ENCODE data around the gene TBX4.
"Not testable (repeated sequence)": the region's sequence is repeated elsewhere in the genome, so short reads cannot be mapped to it uniquely, and the experiment has no call there.

DNA sequence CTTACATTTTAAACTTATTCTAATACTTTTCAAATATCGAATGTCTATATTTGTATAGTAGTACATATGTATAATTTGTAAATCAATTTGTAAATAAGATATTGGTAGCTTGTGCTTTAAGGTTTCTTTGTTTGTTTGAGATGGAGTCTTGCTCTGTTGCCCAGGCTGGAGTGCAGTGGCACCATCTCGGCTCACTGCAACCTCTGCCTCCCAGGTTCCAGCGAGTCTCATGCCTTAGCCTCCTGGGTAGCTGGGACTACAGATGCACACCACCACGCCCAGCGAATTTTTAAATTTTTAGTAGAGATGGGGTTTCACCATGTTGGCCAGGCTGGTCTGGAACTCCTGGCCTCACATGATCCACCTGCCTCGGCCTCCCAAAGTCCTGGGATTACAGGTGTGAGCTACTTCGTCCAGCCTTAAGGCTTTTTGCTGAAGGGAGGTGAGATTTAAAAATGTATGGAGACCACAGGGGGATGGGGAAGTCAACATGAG is 41.7 kb downstream of the TBX4 start:
- not testable (repeated sequence) for TF ChIP-seq BHLHE40 (IDR thresholded peaks at IDR 0.05; ENCODE audit: low read length); GZF1 (CRISPR knock-in tag; IDR thresholded peaks at IDR 0.05); ZNF703 (CRISPR knock-in tag; IDR thresholded peaks at IDR 0.05; ENCODE audit: borderline replicate concordance); ZNF570 (CRISPR knock-in tag; IDR thresholded peaks at IDR 0.05; ENCODE audit: borderline replicate concordance); SYNCRIP (IDR thresholded peaks at IDR 0.05; ENCODE audit: insufficient read depth, low read depth, low read length); MAZ (IDR thresholded peaks at IDR 0.05; ENCODE audit: borderline replicate concordance, low read depth, low read length); MAZ (CRISPR knock-in tag; IDR thresholded peaks at IDR 0.05; ENCODE audit: low read depth)
- TF ChIP-seq, protein P1, sequence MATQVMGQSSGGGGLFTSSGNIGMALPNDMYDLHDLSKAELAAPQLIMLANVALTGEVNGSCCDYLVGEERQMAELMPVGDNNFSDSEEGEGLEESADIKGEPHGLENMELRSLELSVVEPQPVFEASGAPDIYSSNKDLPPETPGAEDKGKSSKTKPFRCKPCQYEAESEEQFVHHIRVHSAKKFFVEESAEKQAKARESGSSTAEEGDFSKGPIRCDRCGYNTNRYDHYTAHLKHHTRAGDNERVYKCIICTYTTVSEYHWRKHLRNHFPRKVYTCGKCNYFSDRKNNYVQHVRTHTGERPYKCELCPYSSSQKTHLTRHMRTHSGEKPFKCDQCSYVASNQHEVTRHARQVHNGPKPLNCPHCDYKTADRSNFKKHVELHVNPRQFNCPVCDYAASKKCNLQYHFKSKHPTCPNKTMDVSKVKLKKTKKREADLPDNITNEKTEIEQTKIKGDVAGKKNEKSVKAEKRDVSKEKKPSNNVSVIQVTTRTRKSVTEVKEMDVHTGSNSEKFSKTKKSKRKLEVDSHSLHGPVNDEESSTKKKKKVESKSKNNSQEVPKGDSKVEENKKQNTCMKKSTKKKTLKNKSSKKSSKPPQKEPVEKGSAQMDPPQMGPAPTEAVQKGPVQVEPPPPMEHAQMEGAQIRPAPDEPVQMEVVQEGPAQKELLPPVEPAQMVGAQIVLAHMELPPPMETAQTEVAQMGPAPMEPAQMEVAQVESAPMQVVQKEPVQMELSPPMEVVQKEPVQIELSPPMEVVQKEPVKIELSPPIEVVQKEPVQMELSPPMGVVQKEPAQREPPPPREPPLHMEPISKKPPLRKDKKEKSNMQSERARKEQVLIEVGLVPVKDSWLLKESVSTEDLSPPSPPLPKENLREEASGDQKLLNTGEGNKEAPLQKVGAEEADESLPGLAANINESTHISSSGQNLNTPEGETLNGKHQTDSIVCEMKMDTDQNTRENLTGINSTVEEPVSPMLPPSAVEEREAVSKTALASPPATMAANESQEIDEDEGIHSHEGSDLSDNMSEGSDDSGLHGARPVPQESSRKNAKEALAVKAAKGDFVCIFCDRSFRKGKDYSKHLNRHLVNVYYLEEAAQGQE (IDR thresholded peaks at IDR 0.05; ENCODE audit: borderline replicate concordance in 1 of 2, low read depth in 1 of 2, low read length in 2 of 2), result not testable (repeated sequence)
- TF ChIP-seq, protein P2, sequence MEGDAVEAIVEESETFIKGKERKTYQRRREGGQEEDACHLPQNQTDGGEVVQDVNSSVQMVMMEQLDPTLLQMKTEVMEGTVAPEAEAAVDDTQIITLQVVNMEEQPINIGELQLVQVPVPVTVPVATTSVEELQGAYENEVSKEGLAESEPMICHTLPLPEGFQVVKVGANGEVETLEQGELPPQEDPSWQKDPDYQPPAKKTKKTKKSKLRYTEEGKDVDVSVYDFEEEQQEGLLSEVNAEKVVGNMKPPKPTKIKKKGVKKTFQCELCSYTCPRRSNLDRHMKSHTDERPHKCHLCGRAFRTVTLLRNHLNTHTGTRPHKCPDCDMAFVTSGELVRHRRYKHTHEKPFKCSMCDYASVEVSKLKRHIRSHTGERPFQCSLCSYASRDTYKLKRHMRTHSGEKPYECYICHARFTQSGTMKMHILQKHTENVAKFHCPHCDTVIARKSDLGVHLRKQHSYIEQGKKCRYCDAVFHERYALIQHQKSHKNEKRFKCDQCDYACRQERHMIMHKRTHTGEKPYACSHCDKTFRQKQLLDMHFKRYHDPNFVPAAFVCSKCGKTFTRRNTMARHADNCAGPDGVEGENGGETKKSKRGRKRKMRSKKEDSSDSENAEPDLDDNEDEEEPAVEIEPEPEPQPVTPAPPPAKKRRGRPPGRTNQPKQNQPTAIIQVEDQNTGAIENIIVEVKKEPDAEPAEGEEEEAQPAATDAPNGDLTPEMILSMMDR (CRISPR knock-in tag; IDR thresholded peaks at IDR 0.05), result not testable (repeated sequence)
- TF ChIP-seq, protein P3, sequence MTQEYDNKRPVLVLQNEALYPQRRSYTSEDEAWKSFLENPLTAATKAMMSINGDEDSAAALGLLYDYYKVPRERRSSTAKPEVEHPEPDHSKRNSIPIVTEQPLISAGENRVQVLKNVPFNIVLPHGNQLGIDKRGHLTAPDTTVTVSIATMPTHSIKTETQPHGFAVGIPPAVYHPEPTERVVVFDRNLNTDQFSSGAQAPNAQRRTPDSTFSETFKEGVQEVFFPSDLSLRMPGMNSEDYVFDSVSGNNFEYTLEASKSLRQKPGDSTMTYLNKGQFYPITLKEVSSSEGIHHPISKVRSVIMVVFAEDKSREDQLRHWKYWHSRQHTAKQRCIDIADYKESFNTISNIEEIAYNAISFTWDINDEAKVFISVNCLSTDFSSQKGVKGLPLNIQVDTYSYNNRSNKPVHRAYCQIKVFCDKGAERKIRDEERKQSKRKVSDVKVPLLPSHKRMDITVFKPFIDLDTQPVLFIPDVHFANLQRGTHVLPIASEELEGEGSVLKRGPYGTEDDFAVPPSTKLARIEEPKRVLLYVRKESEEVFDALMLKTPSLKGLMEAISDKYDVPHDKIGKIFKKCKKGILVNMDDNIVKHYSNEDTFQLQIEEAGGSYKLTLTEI (CRISPR knock-in tag; conservative IDR thresholded peaks at IDR 0.05), result not testable (repeated sequence)
- TF ChIP-seq, protein P4, sequence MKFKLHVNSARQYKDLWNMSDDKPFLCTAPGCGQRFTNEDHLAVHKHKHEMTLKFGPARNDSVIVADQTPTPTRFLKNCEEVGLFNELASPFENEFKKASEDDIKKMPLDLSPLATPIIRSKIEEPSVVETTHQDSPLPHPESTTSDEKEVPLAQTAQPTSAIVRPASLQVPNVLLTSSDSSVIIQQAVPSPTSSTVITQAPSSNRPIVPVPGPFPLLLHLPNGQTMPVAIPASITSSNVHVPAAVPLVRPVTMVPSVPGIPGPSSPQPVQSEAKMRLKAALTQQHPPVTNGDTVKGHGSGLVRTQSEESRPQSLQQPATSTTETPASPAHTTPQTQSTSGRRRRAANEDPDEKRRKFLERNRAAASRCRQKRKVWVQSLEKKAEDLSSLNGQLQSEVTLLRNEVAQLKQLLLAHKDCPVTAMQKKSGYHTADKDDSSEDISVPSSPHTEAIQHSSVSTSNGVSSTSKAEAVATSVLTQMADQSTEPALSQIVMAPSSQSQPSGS (CRISPR knock-in tag; IDR thresholded peaks at IDR 0.05), result not testable (repeated sequence)

Measured in HepG2 (cell line).